ENCODE results near the gene REN. TPM values are rescaled to one million over a fixed set of nuclear protein-coding genes. Genes with fewer than 3 reads are reported as not detected.

The REN gene
- total and polyA plus RNA-seq, 4 donors = 0.23 to 0.75 (median 0.29) TPM

DNA sequence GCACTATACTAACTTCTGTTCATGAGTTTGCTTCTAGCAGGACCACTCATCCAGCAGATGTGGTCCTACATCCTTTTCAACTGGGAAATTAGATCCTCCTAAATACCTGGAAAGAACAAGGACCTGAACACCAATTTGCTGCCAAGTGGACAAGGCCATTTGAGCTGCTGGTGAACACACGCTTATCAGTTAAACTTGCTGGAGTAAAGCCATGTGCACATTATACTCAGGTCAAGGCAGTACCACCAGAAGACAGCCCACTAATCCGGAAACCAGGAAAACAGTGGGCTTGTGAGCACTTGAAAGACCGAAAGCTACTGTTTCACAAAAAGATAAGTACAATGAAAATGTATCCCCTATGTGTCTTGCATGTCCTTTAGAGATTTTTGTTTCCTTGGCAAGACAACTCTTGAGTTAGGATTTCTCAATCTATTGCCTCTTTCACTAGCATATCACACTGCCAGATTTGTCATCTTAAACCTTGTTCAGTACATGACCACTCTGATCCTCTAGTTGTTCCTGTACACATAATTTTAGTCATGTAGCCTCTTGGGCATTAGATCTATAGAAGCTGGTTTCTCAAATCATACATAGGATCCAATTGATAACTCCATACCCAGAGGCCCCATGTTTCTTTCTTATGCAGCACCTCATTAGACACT, 4.5 kb upstream of the REN start:
- H3K9me3 ChIP-seq (ENCODE audit: control insufficient read depth in 4 of 4, insufficient read depth in 3 of 4, low read length in 3 of 4) = peaks cover 0 to 8% (median 2%) of the 10 kb centered on the region in 4 donors
- TF ChIP-seq, protein P1, sequence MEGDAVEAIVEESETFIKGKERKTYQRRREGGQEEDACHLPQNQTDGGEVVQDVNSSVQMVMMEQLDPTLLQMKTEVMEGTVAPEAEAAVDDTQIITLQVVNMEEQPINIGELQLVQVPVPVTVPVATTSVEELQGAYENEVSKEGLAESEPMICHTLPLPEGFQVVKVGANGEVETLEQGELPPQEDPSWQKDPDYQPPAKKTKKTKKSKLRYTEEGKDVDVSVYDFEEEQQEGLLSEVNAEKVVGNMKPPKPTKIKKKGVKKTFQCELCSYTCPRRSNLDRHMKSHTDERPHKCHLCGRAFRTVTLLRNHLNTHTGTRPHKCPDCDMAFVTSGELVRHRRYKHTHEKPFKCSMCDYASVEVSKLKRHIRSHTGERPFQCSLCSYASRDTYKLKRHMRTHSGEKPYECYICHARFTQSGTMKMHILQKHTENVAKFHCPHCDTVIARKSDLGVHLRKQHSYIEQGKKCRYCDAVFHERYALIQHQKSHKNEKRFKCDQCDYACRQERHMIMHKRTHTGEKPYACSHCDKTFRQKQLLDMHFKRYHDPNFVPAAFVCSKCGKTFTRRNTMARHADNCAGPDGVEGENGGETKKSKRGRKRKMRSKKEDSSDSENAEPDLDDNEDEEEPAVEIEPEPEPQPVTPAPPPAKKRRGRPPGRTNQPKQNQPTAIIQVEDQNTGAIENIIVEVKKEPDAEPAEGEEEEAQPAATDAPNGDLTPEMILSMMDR (IDR thresholded peaks at IDR 0.05; ENCODE audit: control extremely low read depth, extremely low read depth) = no peak
- no peaks in the 10 kb centered on the region for H3K36me3 ChIP-seq (ENCODE audit: control insufficient read depth in 4 of 4, insufficient read depth in 4 of 4, low read length in 4 of 4)
- DNase-seq (no peak), ATAC-seq (ENCODE audit: insufficient read depth, low FRiP score) (no peak)
- no peak overlapping the region for H3K9ac ChIP-seq (ENCODE audit: insufficient read depth in 1 of 2, low read length in 2 of 2)
- no peak overlapping the region for H3K4me3 ChIP-seq
- no peaks in the 10 kb centered on the region for H3K4me1 ChIP-seq (ENCODE audit: control insufficient read depth in 5 of 5, insufficient read depth in 5 of 5, low read length in 5 of 5)
- no peak overlapping the region for H3K27ac ChIP-seq (ENCODE audit: low read depth in 1 of 2, low read length in 1 of 2)
- WGBS, 2 donors = 91 to 95% methylated on average over 3 of the region's 3 CpGs
- H3K27me3 ChIP-seq (ENCODE audit: control insufficient read depth in 3 of 3, insufficient read depth in 3 of 3, low read length in 2 of 3) = peaks cover 0 to 3% (median 2%) of the 10 kb centered on the region in 3 donors

DNA sequence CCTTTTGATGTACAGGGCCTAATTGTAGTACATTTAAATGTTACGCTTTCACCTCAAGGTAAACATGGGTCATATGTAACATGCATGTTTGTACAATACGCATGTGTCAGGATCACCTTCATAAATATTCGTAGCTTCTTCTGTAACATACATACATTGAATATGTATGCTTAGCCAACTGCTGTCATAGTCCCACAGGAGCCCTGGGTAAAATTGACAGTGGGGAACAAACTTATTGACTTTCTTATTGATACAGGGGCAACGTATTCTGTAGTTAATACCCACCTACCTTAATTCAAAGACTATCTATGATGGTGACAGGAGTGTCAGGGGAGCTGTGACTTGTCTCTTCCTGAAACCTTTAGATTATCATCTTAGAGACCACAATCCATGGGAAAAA, 3.7 kb upstream of the REN start:
- DNase-seq = no peak
- no peaks in the 10 kb centered on the region for H3K4me1 ChIP-seq (ENCODE audit: control insufficient read depth in 5 of 5, insufficient read depth in 5 of 5, low read length in 5 of 5)
- peaks cover 0 to 8% (median 2%) of the 10 kb centered on the region in 4 donors for H3K9me3 ChIP-seq (ENCODE audit: control insufficient read depth in 4 of 4, insufficient read depth in 3 of 4, low read length in 3 of 4)
- WGBS, 2 donors = 89 to 97% methylated on average over 4 of the region's 4 CpGs
- TF ChIP-seq, protein P1 (IDR thresholded peaks at IDR 0.05; ENCODE audit: control extremely low read depth, extremely low read depth) = no peak
- no peak overlapping the region for H3K27ac ChIP-seq (ENCODE audit: low read depth in 1 of 2, low read length in 1 of 2)
- H3K36me3 ChIP-seq (ENCODE audit: control insufficient read depth in 4 of 4, insufficient read depth in 4 of 4, low read length in 4 of 4) = no peaks in the 10 kb centered on the region
- no peak overlapping the region for H3K4me3 ChIP-seq
- no peak for ATAC-seq (ENCODE audit: insufficient read depth, low FRiP score)
- H3K9ac ChIP-seq (ENCODE audit: insufficient read depth in 1 of 2, low read length in 2 of 2) = no peak overlapping the region
- H3K27me3 ChIP-seq (ENCODE audit: control insufficient read depth in 3 of 3, insufficient read depth in 3 of 3, low read length in 2 of 3) = peaks cover 0 to 2% (median 1%) of the 10 kb centered on the region in 3 donors

DNA sequence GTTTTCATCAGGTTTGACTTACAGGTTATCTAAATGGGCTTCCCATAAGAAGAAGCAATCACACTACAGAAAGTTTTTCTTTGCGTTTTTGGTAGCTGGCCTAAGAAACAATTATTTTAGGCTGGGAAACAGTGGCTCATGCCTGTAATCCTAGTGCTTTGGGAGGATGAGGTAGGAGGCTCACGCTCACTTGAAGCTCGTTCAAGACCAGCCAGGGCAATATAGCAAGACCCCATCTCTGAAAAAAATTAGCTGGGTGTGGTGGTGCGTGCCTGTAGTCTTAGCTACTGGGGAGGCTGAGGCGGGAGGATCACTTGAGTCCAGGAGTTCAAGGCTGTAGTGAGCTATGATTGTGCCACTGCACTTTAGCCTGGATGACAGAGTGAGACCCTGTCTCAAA, 1.6 kb upstream of the REN start:
- H3K4me1 ChIP-seq (ENCODE audit: control insufficient read depth in 5 of 5, insufficient read depth in 5 of 5, low read length in 5 of 5) = no peaks in the 10 kb centered on the region
- WGBS, 2 donors = 91 to 96% methylated on average over 5 of the region's 5 CpGs
- DNase-seq = no peak

More for the DNA sequence above, 1.6 kb upstream of the REN start:
- TF ChIP-seq, protein P1 (IDR thresholded peaks at IDR 0.05; ENCODE audit: control extremely low read depth, extremely low read depth) = no peak
- peaks cover 0 to 2% (median 0%) of the 10 kb centered on the region in 3 donors for H3K27me3 ChIP-seq (ENCODE audit: control insufficient read depth in 3 of 3, insufficient read depth in 3 of 3, low read length in 2 of 3)
- peaks cover 0 to 8% (median 2%) of the 10 kb centered on the region in 4 donors for H3K9me3 ChIP-seq (ENCODE audit: control insufficient read depth in 4 of 4, insufficient read depth in 3 of 4, low read length in 3 of 4)
- no peak overlapping the region for H3K9ac ChIP-seq (ENCODE audit: insufficient read depth in 1 of 2, low read length in 2 of 2)
- no peak for ATAC-seq (ENCODE audit: insufficient read depth, low FRiP score)
- H3K4me3 ChIP-seq = no peak overlapping the region
- no peak overlapping the region for H3K27ac ChIP-seq (ENCODE audit: low read depth in 1 of 2, low read length in 1 of 2)
- H3K36me3 ChIP-seq (ENCODE audit: control insufficient read depth in 4 of 4, insufficient read depth in 4 of 4, low read length in 4 of 4) = no peaks in the 10 kb centered on the region
